Pulmonary artery endothelial cell (primary cell): Measurements from ENCODE around the gene RHEX. TPM values are rescaled to one million over a fixed set of nuclear protein-coding genes. Genes with fewer than 3 reads are reported as not detected.

Experiments
- DNase-seq: peaks from one replicate; pipeline ENCODE4 v3.0.0-alpha.2; 2011; ENCODE audit warnings: low read depth, low spot score
- total RNA-seq: library from RNA; depleted of rRNA; stranded (reverse); fragments of >200 nt; gene quantifications from 2 replicates; pipeline ENCODE4 v1.2.3, GENCODE V29; 2014

RHEX gene
- total RNA-seq, 1 donor from 2014 or later, result not detected

GRCh38 chr1:206116191-206116872 is 63.4 kb downstream of the RHEX start:
- DNase-seq, result no peak

GRCh38 chr1:206116873-206117150 is 63.8 kb downstream of the RHEX start:
- DNase-seq, result no peak

GRCh38 chr1:206117151-206117948 is 64.4 kb downstream of the RHEX start, which contains the start of gene AVPR1B:
Gene AVPR1B, minus strand, starts transcription at chr1:206117388. Its CDS starts 498 bp downstream, at chr1:206116890.
- DNase-seq, result no peak

GRCh38 chr1:206120406-206120805 is 67.4 kb downstream of the RHEX start:
- no peak for DNase-seq

- no peak for DNase-seq
Observed at GRCh38 chr1:206121269-206121668, 68.3 kb downstream of the RHEX start.

GRCh38 chr1:206122686-206123085 is 69.7 kb downstream of the RHEX start:
- no peak for DNase-seq

GRCh38 chr1:206125346-206125745 is 72.4 kb downstream of the RHEX start:
- DNase-seq, result no peak

GRCh38 chr1:206127336-206127735 is 74.4 kb downstream of the RHEX start:
- no peak for DNase-seq

- no peak for DNase-seq
Observed at GRCh38 chr1:206128196-206128595, 75.2 kb downstream of the RHEX start.

GRCh38 chr1:206131037-206131436 is 78.1 kb downstream of the RHEX start:
- no peak for DNase-seq

- no peak for DNase-seq
Observed at GRCh38 chr1:206133751-206134415, 80.9 kb downstream of the RHEX start.

GRCh38 chr1:206135248-206135647 is 82.3 kb downstream of the RHEX start:
- no peak for DNase-seq

GRCh38 chr1:206136241-206136640 is 83.3 kb downstream of the RHEX start:
- no peak for DNase-seq

GRCh38 chr1:206142011-206142410 is 89.0 kb downstream of the RHEX start:
- DNase-seq, result no peak

- no peak for DNase-seq
Observed at GRCh38 chr1:206142770-206143169, 89.8 kb downstream of the RHEX start.

GRCh38 chr1:206143537-206144172 is 90.7 kb downstream of the RHEX start:
- no peak for DNase-seq

- DNase-seq, result no peak
Observed at GRCh38 chr1:206144605-206145004, 91.6 kb downstream of the RHEX start.

GRCh38 chr1:206145771-206146290 is 92.9 kb downstream of the RHEX start:
- no peak for DNase-seq
